Small intestine (tissue), 7 donors: ENCODE data around the gene EPSTI1. TPM values are rescaled to one million over a fixed set of nuclear protein-coding genes. Genes with fewer than 3 reads are reported as not detected.

Experiments used
- DNase-seq, 2 donors: peaks; one replicate each; pipeline versions ENCODE4 v3.0.0 to v3.0.0-alpha.2; 2013
- FAIRE-seq: peaks from 2 replicates; lab custom pipeline; 2012; peaks lifted over from hg19 to GRCh38; lab: Jason Lieb, UNC
- H3K27ac ChIP-seq, 3 donors: one replicate each; pipeline ENCODE4 v1.5.1; 2013; ENCODE audit warnings: low read length in 2 of 3, mild to moderate bottlenecking in 2 of 3, control low read depth in 1 of 3, inconsistent platforms in 1 of 3, low read depth in 1 of 3, moderate library complexity in 1 of 3
- H3K27me3 ChIP-seq, 3 donors: one replicate each; pipeline ENCODE4 v1.6.1; 2013; ENCODE audit warnings: low read length in 3 of 3, inconsistent platforms in 1 of 3; ENCODE audit not compliant: control insufficient read depth in 3 of 3, insufficient read depth in 3 of 3
- H3K36me3 ChIP-seq, 3 donors: one replicate each; pipeline ENCODE4 v1.6.1; 2013; ENCODE audit warnings: low read length in 3 of 3, inconsistent platforms in 1 of 3, low read depth in 1 of 3, mild to moderate bottlenecking in 1 of 3, moderate library complexity in 1 of 3; ENCODE audit not compliant: control insufficient read depth in 3 of 3, insufficient read depth in 2 of 3
- H3K4me1 ChIP-seq, 3 donors: one replicate each; pipeline ENCODE4 v1.6.1; 2013; ENCODE audit warnings: low read length in 2 of 3, inconsistent platforms in 1 of 3, low read depth in 1 of 3, mild to moderate bottlenecking in 1 of 3, moderate library complexity in 1 of 3; ENCODE audit not compliant: control insufficient read depth in 3 of 3, insufficient read depth in 2 of 3
- H3K4me3 ChIP-seq, 3 donors: one replicate each; pipeline ENCODE4 v1.5.1; 2013; ENCODE audit warnings: low read length in 3 of 3, control low read depth in 1 of 3, inconsistent platforms in 1 of 3, low read depth in 1 of 3, mild to moderate bottlenecking in 1 of 3, moderate library complexity in 1 of 3
- H3K9me3 ChIP-seq, 2 donors: one replicate each; pipeline ENCODE4 v1.6.1; 2013; ENCODE audit warnings: low read depth in 1 of 2, low read length in 1 of 2; ENCODE audit not compliant: control insufficient read depth in 2 of 2, insufficient read depth in 1 of 2
- WGBS, 3 donors: extraction: QIAGEN DNeasy Blood & Tissue Kit; methylation state at CpG; one replicate each; pipeline ENCODE4 v1.1.7; 2013; 5-methylcytosine and 5-hydroxymethylcytosine counted together
- polyA plus RNA-seq, 4 donors: library from polyadenylated mRNA; stranded (reverse) in 3 of 4; unstranded in 1 of 4; fragments of 200-250 nt in 3 of 4; fragments of 120-200 nt in 1 of 4; gene quantifications; one replicate each; pipeline versions ENCODE4 v1.2.1 to v1.2.3, GENCODE V29; 2013
- donor health status: healthy with polysubstance abuse.
- donor health status: control.
- donor health status: control.
- donor health status: Bipolar disorder and iron deficiency.
- donor health status: healthy.

Gene EPSTI1
- polyA plus RNA-seq, 4 donors = 11.3 to 83.8 (median 15.0) TPM

- FAIRE-seq (no peak), DNase-seq (no peak)
- no peak overlapping the region for H3K27ac ChIP-seq
- H3K27me3 ChIP-seq = no peaks in the 10 kb centered on the region
- H3K4me3 ChIP-seq = no peak overlapping the region
- no peaks in the 10 kb centered on the region for H3K36me3 ChIP-seq
- WGBS, 3 donors = 82 to 91% (median 87%) methylated on average over 3 of the region's 3 CpGs
- no peaks in the 10 kb centered on the region for H3K9me3 ChIP-seq
- peaks cover 0 to 9% (median 0%) of the 10 kb centered on the region in 3 donors for H3K4me1 ChIP-seq
These were observed 113.3 kb downstream of the EPSTI1 start for GRCh38 chr13:42878721-42879120.

- Histone ChIP-seq H3K9me3 (no peaks in the 10 kb centered on the region), H3K27ac (no peak overlapping the region), H3K4me3 (no peak overlapping the region), H3K36me3 (no peaks in the 10 kb centered on the region), H3K4me1 (peaks cover 0 to 9% (median 0%) of the 10 kb centered on the region in 3 donors), H3K27me3 (peaks cover 0 to 4% (median 0%) of the 10 kb centered on the region in 3 donors)
- 42 to 64% (median 51%) methylated on average over 6 of the region's 6 CpGs for whole genome bisulfite sequencing, 3 donors
- FAIRE-seq (no peak), DNase-seq (no peak)
These were observed 115.0 kb downstream of the EPSTI1 start for GRCh38 chr13:42876887-42877545.

DNA sequence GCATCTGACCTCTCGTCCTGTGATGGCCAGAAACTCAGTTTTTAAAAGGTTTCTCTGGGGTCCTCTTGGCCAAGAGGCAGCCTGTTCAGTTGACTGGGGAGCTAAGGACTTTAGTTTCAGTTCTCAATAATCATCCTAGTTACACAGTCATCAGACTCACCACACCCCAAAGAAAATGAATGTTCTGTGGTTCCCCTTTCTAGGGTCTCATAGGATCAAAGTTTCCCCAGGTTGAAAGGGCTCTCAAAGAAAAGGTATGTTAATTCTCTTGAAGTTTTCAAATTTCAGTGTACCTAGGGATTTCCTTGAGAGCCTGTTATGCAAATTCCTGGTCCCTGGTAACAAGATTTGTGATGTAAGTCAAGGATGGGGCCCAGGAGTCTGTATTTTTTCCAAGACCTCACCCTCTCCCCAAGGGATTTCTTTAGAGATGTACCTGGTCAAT, 115.7 kb downstream of the EPSTI1 start:
- H3K36me3 ChIP-seq = no peaks in the 10 kb centered on the region
- H3K9me3 ChIP-seq = no peaks in the 10 kb centered on the region
- 36 to 67% (median 44%) methylated on average over 1 of the region's 1 CpG for WGBS, 3 donors
- peaks cover 0 to 4% (median 0%) of the 10 kb centered on the region in 3 donors for H3K27me3 ChIP-seq
- FAIRE-seq = no peak
- H3K4me1 ChIP-seq = peaks cover 0 to 9% (median 0%) of the 10 kb centered on the region in 3 donors
- peak in 1 of 2 donors; percentile 17 for DNase-seq
- no peak overlapping the region for H3K4me3 ChIP-seq
- H3K27ac ChIP-seq = no peak overlapping the region

DNA sequence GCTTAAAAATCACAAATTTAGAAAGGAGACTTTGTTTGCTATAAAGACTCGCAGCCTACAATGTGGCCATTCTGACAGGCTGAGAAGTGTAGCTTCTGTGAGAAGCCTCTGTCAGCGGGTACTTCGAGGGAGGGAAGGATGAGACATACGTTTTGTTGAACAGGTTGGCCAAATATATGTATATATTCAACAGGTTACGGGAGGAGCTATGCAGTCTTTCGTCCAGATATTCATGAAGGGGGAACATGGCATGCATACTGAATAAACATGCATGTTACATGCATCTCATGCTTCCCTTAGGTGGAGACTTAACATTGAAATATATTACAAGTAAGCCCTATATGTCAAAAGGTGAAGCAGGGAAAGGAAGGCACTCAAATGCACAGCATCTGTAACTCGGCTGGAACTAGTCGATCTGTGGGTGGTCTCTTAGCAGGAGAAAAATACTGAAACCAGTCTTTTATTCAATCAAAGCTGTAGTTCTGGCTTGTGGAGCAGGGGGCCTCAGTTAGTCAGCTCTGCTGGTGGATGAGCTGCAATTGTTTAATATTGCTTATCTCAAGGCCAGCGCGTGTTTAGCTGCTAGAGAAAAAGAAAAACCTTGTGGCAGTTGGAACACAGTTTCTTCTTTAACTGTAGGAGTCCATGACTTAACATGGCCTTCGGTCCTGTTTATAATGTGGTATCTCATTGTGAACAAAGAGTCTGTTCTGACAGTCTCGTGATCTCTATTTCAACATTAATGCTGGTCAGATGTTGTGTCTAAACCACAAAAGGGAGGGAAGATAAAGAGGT, 116.4 kb downstream of the EPSTI1 start:
- Histone ChIP-seq H3K4me3 (no peak overlapping the region), H3K27me3 (peaks cover 0 to 4% (median 0%) of the 10 kb centered on the region in 3 donors), H3K4me1 (peaks cover 0 to 9% (median 0%) of the 10 kb centered on the region in 3 donors), H3K27ac (no peak overlapping the region), H3K9me3 (no peaks in the 10 kb centered on the region), H3K36me3 (no peaks in the 10 kb centered on the region)
- 62 to 83% (median 83%) methylated on average over 12 of the region's 12 CpGs for whole genome bisulfite sequencing, 3 donors
- DNase-seq (peak in 1 of 2 donors; percentile 20), FAIRE-seq (no peak)

DNA sequence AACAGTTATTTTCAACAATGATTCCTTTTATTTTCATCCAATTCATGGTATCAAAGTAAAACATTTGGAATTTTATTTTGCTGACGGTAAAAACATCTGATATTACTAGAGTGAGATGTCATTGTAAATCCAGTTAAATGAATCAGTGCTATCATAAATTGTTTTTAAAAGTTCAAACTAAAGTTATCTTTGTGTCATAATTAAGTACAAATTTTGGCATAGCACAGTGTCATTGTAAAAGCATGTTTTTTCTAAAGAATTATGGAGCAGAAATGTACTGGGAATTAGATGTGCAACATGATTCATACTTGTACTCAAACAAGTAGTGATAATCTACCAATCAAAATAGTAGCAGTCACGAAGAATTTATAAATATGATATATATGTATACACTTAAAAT, 117.8 kb downstream of the EPSTI1 start:
- H3K27me3 ChIP-seq = peaks cover 0 to 4% (median 0%) of the 10 kb centered on the region in 3 donors
- DNase-seq (no peak), FAIRE-seq (no peak)
- H3K4me3 ChIP-seq = no peak overlapping the region
- H3K36me3 ChIP-seq = no peaks in the 10 kb centered on the region
- H3K9me3 ChIP-seq = no peaks in the 10 kb centered on the region
- H3K4me1 ChIP-seq = peaks cover 0 to 9% (median 0%) of the 10 kb centered on the region in 3 donors
- 83 to 86% (median 85%) methylated on average over 2 of the region's 2 CpGs for WGBS, 3 donors
- H3K27ac ChIP-seq = no peak overlapping the region

DNA sequence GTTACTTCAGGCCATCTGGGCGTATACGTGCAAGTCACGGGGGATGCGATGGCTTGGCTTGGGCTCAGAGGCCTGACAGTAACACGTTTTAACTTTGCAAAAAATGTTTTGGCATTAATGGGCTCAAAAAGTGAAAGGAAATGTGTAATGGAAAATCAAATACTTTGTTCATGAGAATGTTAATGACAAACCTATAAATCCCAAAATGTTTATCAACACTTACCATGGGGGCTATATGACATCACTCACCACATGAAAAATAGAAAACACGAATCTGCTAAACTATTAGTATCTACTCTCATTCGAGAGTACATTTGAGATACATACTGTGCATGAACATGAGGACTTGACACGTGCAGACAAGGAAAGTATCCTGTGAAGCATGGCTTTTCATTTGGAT, 119.0 kb downstream of the EPSTI1 start:
- Histone ChIP-seq H3K9me3 (no peaks in the 10 kb centered on the region), H3K4me1 (peaks cover 0 to 9% (median 0%) of the 10 kb centered on the region in 3 donors), H3K27ac (no peak overlapping the region), H3K27me3 (peaks cover 0 to 4% (median 0%) of the 10 kb centered on the region in 3 donors), H3K4me3 (no peak overlapping the region), H3K36me3 (no peaks in the 10 kb centered on the region)
- WGBS, 3 donors = 79 to 85% (median 82%) methylated on average over 8 of the region's 8 CpGs
- no peak for DNase-seq
- FAIRE-seq = no peak

GRCh38 chr13:42867232-42867631, 124.8 kb downstream of the EPSTI1 start:
- Histone ChIP-seq H3K36me3 (no peaks in the 10 kb centered on the region), H3K27ac (no peak overlapping the region), H3K4me3 (no peak overlapping the region), H3K4me1 (no peaks in the 10 kb centered on the region), H3K9me3 (no peaks in the 10 kb centered on the region), H3K27me3 (peaks cover 0 to 6% (median 2%) of the 10 kb centered on the region in 3 donors)
- 73 to 79% (median 73%) methylated on average over 4 of the region's 4 CpGs for WGBS, 3 donors
- FAIRE-seq (no peak), DNase-seq (no peak)

DNA sequence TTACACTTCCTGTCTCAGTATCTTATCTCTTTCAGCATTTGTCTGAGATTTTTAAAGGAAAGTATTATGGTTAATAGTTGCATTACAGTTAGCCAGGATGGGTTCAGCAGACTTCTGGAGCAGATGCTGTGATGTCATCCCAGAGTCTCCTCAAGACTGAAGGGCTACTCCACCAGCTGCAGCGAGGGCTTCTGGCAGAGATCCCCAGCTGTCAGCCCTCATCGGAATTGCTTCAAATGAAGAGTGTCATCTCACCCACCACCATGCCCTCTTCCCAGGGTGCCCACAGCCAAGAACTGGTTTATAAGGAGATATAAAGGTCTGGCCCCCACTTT, 126.3 kb downstream of the EPSTI1 start:
- Histone ChIP-seq H3K27me3 (peaks cover 0 to 6% (median 2%) of the 10 kb centered on the region in 3 donors), H3K4me3 (no peak overlapping the region), H3K9me3 (no peaks in the 10 kb centered on the region), H3K36me3 (no peaks in the 10 kb centered on the region), H3K4me1 (no peaks in the 10 kb centered on the region), H3K27ac (no peak overlapping the region)
- DNase-seq (no peak), FAIRE-seq (no peak)
- 74 to 81% (median 79%) methylated on average over 2 of the region's 2 CpGs for WGBS, 3 donors
